Neural cell (in vitro differentiated cells): Measurements from ENCODE around the gene RCC2.

ENCODE experiments used
- CTCF ChIP-seq: fragments of 450-650 bp; IDR thresholded peaks from 2 replicates; pipeline ENCODE4 v1.5.1; 2014; ENCODE audit warnings: antibody characterized with exemption, mild to moderate bottlenecking, moderate library complexity; ENCODE audit not compliant: poor library complexity, severe bottlenecking
- EZH2 ChIP-seq: fragments of 200-600, 300-800 bp; shearing (Covaris generic), sonication (generic); IDR thresholded peaks from 2 replicates; pipeline ENCODE4 v1.6.1; 2014; ENCODE audit warnings: antibody characterized with exemption, low read length, borderline replicate concordance, mild to moderate bottlenecking; ENCODE audit not compliant: insufficient read depth, poor library complexity, severe bottlenecking
- POLR2AphosphoS5 ChIP-seq: IDR thresholded peaks from 2 replicates; pipeline ENCODE4 v1.6.1; 2012

- TF ChIP-seq POLR2AphosphoS5 (no peak), EZH2 (no peak), CTCF (no peak)
These were observed 10.3 kb downstream of the RCC2 start for GRCh38 chr1:17429183-17429582.
